ENCODE results near the gene CHCHD3.

DNA sequence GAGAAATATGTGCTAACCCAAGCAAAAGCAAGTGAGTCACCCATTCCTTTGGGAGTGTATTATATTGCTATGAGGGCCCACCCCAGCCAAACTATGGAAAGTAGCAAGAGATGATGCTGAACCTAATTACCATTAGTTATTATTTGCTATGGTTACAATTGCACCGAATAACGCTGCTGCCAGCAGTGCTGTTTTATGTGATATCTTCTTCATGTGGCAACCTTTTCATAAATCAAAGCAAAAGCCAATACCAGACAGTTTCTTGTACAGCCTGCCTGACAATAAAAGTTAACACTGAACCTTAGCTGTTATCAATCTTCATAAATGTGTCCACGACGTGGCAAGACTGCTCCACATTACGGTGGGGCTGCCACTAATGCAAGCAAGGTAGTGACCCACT is 263.9 kb downstream of the CHCHD3 start:
- TF ChIP-seq, protein P1, sequence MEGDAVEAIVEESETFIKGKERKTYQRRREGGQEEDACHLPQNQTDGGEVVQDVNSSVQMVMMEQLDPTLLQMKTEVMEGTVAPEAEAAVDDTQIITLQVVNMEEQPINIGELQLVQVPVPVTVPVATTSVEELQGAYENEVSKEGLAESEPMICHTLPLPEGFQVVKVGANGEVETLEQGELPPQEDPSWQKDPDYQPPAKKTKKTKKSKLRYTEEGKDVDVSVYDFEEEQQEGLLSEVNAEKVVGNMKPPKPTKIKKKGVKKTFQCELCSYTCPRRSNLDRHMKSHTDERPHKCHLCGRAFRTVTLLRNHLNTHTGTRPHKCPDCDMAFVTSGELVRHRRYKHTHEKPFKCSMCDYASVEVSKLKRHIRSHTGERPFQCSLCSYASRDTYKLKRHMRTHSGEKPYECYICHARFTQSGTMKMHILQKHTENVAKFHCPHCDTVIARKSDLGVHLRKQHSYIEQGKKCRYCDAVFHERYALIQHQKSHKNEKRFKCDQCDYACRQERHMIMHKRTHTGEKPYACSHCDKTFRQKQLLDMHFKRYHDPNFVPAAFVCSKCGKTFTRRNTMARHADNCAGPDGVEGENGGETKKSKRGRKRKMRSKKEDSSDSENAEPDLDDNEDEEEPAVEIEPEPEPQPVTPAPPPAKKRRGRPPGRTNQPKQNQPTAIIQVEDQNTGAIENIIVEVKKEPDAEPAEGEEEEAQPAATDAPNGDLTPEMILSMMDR (conservative IDR thresholded peaks at IDR 0.05; ENCODE audit: low read depth, low read length), result no peak
- no peak for TF ChIP-seq EZH2phosphoT487 (IDR thresholded peaks at IDR 0.05; ENCODE audit: borderline replicate concordance, low read length)
